Measurements from ENCODE around the gene TIMM17B. TPM values are rescaled to one million over a fixed set of nuclear protein-coding genes. Genes with fewer than 3 reads are reported as not detected.

The TIMM17B gene
- total RNA-seq, 1 donor from 2014 or later = 48.7 TPM

- peak overlapping the region; percentile 18 for H3K4me2 ChIP-seq
- peaks cover 13% of the 10 kb centered on the region for H3K9me3 Mint-ChIP-seq
Observed at GRCh38 chrX:48920718-48921104, 23.1 kb upstream of the TIMM17B start.

GRCh38 chrX:48919947-48920717 lies 22.6 kb upstream of the TIMM17B start:
- Histone ChIP-seq H3K27me3 (no peaks in the 10 kb centered on the region), H3K9me3 (ENCODE audit: low read depth) (no peaks in the 10 kb centered on the region), H3K79me2 (ENCODE audit: low read depth) (peaks cover 33% of the 10 kb centered on the region), H3K9ac (no peak overlapping the region), H4K20me1 (ENCODE audit: low read depth) (peaks cover 19% of the 10 kb centered on the region), H3K27ac (no peak overlapping the region), H2AFZ (replicated peaks) (no peak overlapping the region), H3K36me3 (no peaks in the 10 kb centered on the region), H3K4me1 (peaks cover 5% of the 10 kb centered on the region), H3K4me3 (no peak overlapping the region), H3F3A (ENCODE audit: low read depth) (peaks cover 15% of the 10 kb centered on the region), H3K4me2 (peak overlapping the region; percentile 68)
- Mint-ChIP-seq H3K4me1 (peaks cover 29% of the 10 kb centered on the region), H3K9me3 (peaks cover 10% of the 10 kb centered on the region), H3K27ac (no peak overlapping the region), H3K4me3 (peak overlapping the region; percentile 91), H3K27me3 (ENCODE audit: insufficient read depth, low read depth) (peaks cover 3% of the 10 kb centered on the region), H3K36me3 (peaks cover 10% of the 10 kb centered on the region)
- DNase-seq (ENCODE audit: low spot score) = no peak
- TF ChIP-seq, protein P1, sequence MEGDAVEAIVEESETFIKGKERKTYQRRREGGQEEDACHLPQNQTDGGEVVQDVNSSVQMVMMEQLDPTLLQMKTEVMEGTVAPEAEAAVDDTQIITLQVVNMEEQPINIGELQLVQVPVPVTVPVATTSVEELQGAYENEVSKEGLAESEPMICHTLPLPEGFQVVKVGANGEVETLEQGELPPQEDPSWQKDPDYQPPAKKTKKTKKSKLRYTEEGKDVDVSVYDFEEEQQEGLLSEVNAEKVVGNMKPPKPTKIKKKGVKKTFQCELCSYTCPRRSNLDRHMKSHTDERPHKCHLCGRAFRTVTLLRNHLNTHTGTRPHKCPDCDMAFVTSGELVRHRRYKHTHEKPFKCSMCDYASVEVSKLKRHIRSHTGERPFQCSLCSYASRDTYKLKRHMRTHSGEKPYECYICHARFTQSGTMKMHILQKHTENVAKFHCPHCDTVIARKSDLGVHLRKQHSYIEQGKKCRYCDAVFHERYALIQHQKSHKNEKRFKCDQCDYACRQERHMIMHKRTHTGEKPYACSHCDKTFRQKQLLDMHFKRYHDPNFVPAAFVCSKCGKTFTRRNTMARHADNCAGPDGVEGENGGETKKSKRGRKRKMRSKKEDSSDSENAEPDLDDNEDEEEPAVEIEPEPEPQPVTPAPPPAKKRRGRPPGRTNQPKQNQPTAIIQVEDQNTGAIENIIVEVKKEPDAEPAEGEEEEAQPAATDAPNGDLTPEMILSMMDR (IDR thresholded peaks at IDR 0.05) = no peak
- TF ChIP-seq EZH2phosphoT487 (IDR thresholded peaks at IDR 0.05) (no peak), EZH2 (IDR thresholded peaks at IDR 0.05) (no peak)

More at GRCh38 chrX:48920718-48921104, 23.1 kb upstream of the TIMM17B start:
- no peak overlapping the region for H2AFZ ChIP-seq (replicated peaks)
- no peak for TF ChIP-seq EZH2 (IDR thresholded peaks at IDR 0.05)
- TF ChIP-seq, protein P1 (IDR thresholded peaks at IDR 0.05) = no peak
- no peak for TF ChIP-seq EZH2phosphoT487 (IDR thresholded peaks at IDR 0.05)
- no peak overlapping the region for H3K4me3 ChIP-seq
- H3K27me3 ChIP-seq = no peaks in the 10 kb centered on the region
- DNase-seq (ENCODE audit: low spot score) = peak; percentile 41
- no peaks in the 10 kb centered on the region for H3K36me3 ChIP-seq
- no peak overlapping the region for H3K27ac ChIP-seq
- H3K4me1 ChIP-seq = peaks cover 5% of the 10 kb centered on the region
- no peak overlapping the region for H3K9ac ChIP-seq
- no peak overlapping the region for H3K27ac Mint-ChIP-seq
- peak overlapping the region; percentile 24 for H3K4me3 Mint-ChIP-seq
- peaks cover 15% of the 10 kb centered on the region for H3F3A ChIP-seq (ENCODE audit: low read depth)
- peaks cover 3% of the 10 kb centered on the region for H3K27me3 Mint-ChIP-seq (ENCODE audit: insufficient read depth, low read depth)
- H3K4me1 Mint-ChIP-seq = peaks cover 29% of the 10 kb centered on the region
- no peaks in the 10 kb centered on the region for H3K9me3 ChIP-seq (ENCODE audit: low read depth)
- peaks cover 19% of the 10 kb centered on the region for H4K20me1 ChIP-seq (ENCODE audit: low read depth)
- peaks cover 13% of the 10 kb centered on the region for H3K36me3 Mint-ChIP-seq
- H3K79me2 ChIP-seq (ENCODE audit: low read depth) = peaks cover 30% of the 10 kb centered on the region

DNA sequence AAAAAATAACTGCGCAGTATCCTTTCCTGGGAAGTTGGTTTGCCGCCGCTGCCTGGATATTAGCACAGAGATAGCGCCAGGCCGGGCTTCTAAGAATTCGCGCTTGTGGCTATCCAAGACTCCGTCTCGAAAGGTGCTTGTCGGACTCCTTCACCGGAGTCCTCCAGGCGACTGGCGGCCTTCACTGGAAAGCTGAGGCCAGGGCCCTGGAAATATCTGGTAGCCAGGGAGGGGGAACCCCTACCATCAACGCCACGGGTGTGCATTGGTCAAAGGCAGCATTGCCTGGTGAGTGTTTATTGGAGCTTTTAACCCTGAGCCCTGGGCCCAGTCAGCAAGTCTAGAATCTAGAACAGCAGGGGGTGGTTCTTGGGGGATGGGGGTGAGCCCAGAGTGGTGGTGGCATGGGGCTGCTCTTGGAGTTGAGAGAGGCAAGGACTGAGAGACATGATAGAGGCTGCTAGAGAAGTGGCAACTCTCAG lies 21.8 kb upstream of the TIMM17B start:
- Histone ChIP-seq H2AFZ (replicated peaks) (no peak overlapping the region), H3K4me3 (peak overlapping the region; percentile 77), H3K27me3 (no peaks in the 10 kb centered on the region), H3K36me3 (no peaks in the 10 kb centered on the region), H3K79me2 (ENCODE audit: low read depth) (peaks cover 32% of the 10 kb centered on the region), H3K4me2 (peak overlapping the region; percentile 68), H3F3A (ENCODE audit: low read depth) (peaks cover 15% of the 10 kb centered on the region), H3K27ac (peak overlapping the region; percentile 43), H3K4me1 (peaks cover 5% of the 10 kb centered on the region), H3K9ac (no peak overlapping the region), H3K9me3 (ENCODE audit: low read depth) (no peaks in the 10 kb centered on the region), H4K20me1 (ENCODE audit: low read depth) (peaks cover 19% of the 10 kb centered on the region)
- Mint-ChIP-seq H3K27ac (no peak overlapping the region), H3K36me3 (peaks cover 8% of the 10 kb centered on the region), H3K9me3 (peaks cover 8% of the 10 kb centered on the region), H3K27me3 (ENCODE audit: insufficient read depth, low read depth) (peaks cover 3% of the 10 kb centered on the region), H3K4me1 (peaks cover 29% of the 10 kb centered on the region), H3K4me3 (peak overlapping the region; percentile 91)
- TF ChIP-seq EZH2 (IDR thresholded peaks at IDR 0.05) (no peak), EZH2phosphoT487 (IDR thresholded peaks at IDR 0.05) (no peak)
- TF ChIP-seq, protein P1 (IDR thresholded peaks at IDR 0.05) = no peak
- no peak for DNase-seq (ENCODE audit: low spot score)
